Activated T-helper 1 cell treated with anti-CD3 and anti-CD28 coated beads, Interleukin-2, amount 50 U/mL, for 16 hours (primary cell): Measurements from ENCODE around the gene PLCB3.
A peak's percentile ranks its signal among the peaks of the same experiment; 100 is the strongest.

ENCODE experiments used
- DNase-seq, 2 donors: peaks; one replicate each; pipeline ENCODE4 v3.0.0-alpha.2; 2020; ENCODE audit warnings: low read depth in 1 of 2, low spot score in 1 of 2

The PLCB3 gene

DNA sequence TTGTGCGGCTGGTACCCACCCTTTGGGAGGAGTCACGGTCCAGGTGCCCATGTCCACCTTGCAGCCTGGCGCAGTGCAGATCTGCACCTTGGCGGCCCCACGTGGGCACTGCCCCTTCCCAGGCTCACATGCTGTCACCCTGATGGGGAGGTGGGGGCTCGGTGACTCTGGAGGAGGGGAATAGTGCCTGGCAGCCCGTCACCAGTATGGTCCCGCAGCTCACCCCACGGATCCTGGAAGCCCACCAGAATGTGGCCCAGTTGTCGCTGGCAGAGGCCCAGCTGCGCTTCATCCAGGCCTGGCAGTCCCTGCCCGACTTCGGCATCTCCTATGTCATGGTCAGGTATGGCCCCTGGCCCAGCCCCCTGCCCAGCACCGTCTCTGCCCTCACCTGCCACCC lies 30.5 kb upstream of the PLCB3 start:
- DNase-seq: no peak

DNA sequence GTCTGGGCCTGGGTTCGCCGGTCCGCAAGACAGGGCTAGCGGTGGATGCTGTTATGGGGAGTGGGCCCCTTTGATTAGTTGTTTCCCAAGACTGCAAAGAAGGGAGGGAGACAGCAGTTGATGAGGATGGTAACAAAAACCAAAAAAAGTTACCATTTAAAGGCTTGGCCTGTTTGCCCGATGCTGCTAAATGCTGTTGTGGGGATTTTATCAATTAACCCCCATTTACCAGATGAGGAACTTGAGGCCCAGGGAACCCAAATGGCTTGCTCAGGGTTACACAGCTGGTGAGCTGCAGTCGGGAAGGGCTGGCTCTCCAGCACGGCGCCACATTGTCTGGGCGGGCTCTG lies 28.7 kb upstream of the PLCB3 start:
- no peak for DNase-seq

DNA sequence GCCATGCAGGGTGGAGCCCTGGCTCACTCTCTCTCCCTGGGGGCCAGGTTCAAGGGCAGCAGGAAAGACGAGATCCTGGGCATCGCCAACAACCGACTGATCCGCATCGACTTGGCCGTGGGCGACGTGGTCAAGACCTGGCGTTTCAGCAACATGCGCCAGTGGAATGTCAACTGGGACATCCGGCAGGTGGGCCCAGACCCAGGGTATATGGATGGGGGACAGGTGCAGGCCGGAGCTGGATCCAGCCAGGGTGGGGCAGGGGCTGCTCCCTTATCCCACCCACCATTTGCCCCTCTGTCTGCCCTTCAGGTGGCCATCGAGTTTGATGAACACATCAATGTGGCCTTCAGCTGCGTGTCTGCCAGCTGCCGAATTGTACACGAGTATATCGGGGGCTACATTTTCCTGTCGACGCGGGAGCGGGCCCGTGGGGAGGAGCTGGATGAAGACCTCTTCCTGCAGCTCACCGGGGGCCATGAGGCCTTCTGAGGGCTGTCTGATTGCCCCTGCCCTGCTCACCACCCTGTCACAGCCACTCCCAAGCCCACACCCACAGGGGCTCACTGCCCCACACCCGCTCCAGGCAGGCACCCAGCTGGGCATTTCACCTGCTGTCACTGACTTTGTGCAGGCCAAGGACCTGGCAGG lies 28.2 kb upstream of the PLCB3 start:
- DNase-seq: no peak

- DNase-seq: no peak
These were observed 27.0 kb upstream of the PLCB3 start for GRCh38 chr11:64224151-64224890.

GRCh38 chr11:64224891-64225607 lies 26.3 kb upstream of the PLCB3 start:
- no peak for DNase-seq

- peak; percentile 84 to 90 for DNase-seq
These were observed 25.5 kb upstream of the PLCB3 start, which contains the start of the genes NUDT22 and TRPT1 for GRCh38 chr11:64225608-64226506. Gene NUDT22, plus strand, starts transcription at chr11:64226274. Its CDS starts 379 bp downstream, at chr11:64226653. Gene TRPT1, minus strand, starts transcription at chr11:64226186. Its CDS starts 326 bp downstream, at chr11:64225860.

DNA sequence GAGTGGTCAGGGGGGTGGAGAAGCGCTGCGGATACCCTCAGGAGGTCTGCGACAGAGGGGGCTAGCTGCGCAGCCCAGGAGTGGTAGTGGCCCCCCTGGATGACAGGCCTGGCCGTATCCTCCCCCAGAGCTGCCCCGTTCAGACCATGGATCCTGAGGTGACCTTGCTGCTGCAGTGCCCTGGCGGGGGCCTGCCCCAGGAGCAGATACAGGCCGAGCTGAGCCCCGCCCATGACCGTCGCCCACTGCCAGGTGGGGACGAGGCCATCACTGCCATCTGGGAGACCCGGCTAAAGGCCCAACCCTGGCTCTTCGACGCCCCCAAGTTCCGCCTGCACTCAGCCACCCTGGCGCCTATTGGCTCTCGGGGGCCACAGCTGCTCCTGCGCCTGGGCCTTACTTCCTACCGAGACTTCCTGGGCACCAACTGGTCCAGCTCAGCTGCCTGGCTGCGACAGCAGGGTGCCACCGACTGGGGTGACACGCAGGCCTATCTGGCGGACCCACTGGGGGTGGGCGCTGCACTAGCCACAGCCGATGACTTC lies 24.8 kb upstream of the PLCB3 start:
- DNase-seq: peak; percentile 15 to 27

DNA sequence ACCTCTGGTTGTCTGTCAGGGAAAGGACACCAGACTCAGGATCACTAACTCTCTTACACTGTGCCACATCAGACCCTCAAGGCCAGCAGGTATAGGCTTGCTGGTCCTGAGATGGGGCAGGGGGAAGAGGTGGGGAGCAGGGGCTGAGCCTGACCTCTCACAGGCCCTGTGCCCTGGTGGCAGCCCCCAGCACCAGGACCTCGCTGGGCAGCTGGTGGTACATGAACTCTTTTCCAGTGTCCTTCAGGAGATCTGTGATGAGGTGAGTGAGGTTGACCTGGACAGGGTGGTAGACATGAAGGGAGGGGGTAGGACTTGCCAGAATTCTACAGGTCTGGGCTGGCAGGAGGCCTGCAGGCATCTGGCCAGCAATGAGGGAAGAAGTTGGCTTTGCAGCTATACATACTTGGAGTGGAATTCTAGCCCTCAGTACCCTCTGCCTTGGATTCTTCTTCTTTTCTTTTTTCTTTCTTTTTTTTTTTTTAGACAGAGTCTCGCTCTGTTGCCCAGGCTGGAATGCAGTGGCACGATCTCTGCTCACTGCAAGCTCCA lies 23.8 kb upstream of the PLCB3 start:
- no peak for DNase-seq

DNA sequence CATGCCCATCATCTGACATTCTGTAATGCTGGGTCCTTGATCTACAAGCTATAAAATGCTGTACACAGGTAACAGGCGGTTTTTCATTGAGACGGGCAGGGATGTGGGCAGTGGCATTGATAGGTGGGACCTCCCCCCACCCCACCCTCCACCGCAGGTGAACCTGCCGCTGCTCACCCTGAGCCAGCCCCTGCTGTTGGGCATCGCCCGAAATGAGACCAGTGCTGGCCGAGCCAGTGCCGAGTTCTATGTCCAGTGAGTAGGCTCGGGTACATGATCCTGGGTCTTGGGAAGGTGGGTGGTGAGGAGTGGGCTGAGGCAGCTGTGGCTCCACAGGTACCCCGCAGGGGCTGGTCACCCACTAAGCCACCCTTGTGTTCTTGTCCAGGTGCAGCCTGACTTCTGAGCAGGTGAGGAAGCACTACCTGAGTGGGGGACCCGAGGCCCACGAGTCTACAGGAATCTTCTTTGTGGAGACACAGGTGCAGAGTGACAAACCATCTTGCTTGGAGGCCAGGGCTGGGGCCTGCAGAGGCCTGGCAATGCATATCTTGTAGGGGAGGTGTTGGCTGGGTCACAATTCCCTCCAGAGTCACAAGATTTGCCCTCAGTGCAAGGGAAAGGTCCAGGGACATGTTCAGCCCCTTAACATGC lies 22.1 kb upstream of the PLCB3 start:
- no peak for DNase-seq

GRCh38 chr11:64229744-64230170 lies 21.6 kb upstream of the PLCB3 start:
- DNase-seq: no peak

- DNase-seq: peak; percentile 70 to 76
These were observed 21.0 kb upstream of the PLCB3 start, which contains the start of gene DNAJC4 for GRCh38 chr11:64230171-64230984. Gene DNAJC4, plus strand, starts transcription at chr11:64230548. Its CDS starts 307 bp downstream, at chr11:64230855.

DNA sequence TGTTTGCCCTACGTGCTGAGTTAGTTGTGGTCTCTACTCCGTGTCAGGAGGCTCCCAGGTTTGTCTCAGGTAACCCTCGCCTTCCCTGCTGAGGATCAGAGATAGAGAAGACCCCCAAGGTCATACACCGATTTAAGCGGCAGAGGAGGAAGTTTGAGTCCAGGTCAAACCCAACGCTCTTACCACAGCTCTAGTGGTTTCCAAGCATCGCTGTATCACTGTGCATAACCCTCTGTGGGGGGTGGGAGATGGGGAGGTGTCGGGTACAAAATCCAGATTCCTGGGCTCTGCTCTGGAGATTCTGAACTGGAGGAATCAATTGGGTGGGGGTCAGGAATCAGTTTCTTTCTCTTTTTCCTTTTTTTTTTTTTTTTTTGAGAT lies 20.4 kb upstream of the PLCB3 start:
- DNase-seq: no peak

GRCh38 chr11:64231546-64231945 lies 19.8 kb upstream of the PLCB3 start:
- no peak for DNase-seq

DNA sequence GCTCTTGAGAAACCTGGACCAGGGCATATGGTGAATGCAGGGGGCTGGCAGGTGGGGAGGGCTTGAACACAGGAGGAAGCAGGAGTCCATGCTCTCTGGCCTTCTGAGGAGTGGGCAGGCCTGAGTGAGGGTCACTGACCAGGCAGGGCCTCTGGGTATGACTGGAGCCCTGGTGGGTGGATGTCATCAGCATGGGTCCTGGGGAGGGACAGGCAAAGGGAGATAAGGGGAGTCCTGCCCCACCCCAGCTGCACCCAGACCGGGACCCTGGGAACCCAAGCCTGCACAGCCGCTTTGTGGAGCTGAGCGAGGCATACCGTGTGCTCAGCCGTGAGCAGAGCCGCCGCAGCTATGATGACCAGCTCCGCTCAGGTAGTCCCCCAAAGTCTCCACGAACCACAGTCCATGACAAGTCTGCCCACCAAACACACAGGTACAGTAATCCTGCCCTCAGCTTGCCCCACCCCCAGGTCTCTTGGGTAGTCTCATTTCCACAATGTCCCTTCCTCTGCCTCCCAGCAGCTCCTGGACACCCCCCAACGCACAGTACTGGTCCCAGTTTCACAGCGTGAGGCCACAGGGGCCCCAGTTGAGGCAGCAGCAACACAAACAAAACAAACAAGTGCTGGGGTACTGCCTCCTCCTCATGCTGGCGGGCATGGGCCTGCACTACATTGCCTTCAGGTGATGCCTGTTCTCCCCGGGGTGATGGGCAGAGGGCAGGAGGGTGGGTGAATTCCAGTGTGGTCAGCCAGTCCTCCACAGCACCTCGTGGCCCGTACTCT lies 19.0 kb upstream of the PLCB3 start:
- no peak for DNase-seq

GRCh38 chr11:64232967-64233315 lies 18.4 kb upstream of the PLCB3 start:
- DNase-seq: no peak

- peak; percentile 41 to 70 for DNase-seq
These were observed 17.3 kb upstream of the PLCB3 start, which contains the start of gene VEGFB for GRCh38 chr11:64233913-64234586. Gene VEGFB, plus strand, starts transcription at chr11:64234584. Its CDS starts 250 bp downstream, at chr11:64234834.

- DNase-seq: peak; percentile 16 to 31
These were observed 16.5 kb upstream of the PLCB3 start for GRCh38 chr11:64234647-64235379.
